Measurements from ENCODE around the gene TCL1A. TPM values are rescaled to one million over a fixed set of nuclear protein-coding genes. Genes with fewer than 3 reads are reported as not detected.

Gene TCL1A
- total and polyA plus RNA-seq, 9 of the 15 experiments (the other 6 are each of a cell fraction or from before 2014, with no cell fraction given): 0.10 to 0.11 TPM; not detected in 7

- no peak for TF ChIP-seq GATAD2B (IDR thresholded peaks at IDR 0.05; ENCODE audit: borderline replicate concordance)
- no peak for TF ChIP-seq MXD1 (CRISPR knock-in tag; IDR thresholded peaks at IDR 0.05; ENCODE audit: borderline replicate concordance, poor library complexity, severe bottlenecking)
- no peak for TF ChIP-seq POLR3G (IDR thresholded peaks at IDR 0.05; ENCODE audit: extremely low read depth, insufficient read length, insufficient replicate concordance)
- TF ChIP-seq POLR2B (IDR thresholded peaks at IDR 0.05; ENCODE audit: low read depth, partially characterized antibody): no peak
- no peak for TF ChIP-seq GABPB2 (CRISPR knock-in tag; conservative IDR thresholded peaks at IDR 0.05)
- TF ChIP-seq TARDBP (IDR thresholded peaks at IDR 0.05): no peak
- no peak for TF ChIP-seq ARID3A (IDR thresholded peaks at IDR 0.05; ENCODE audit: borderline replicate concordance, low read depth, low read length)
- TF ChIP-seq RAD21 (CRISPR knock-in tag; conservative IDR thresholded peaks at IDR 0.05 in 1 of 2, IDR thresholded peaks at IDR 0.05 in 1 of 2): no peak
These were observed 13.5 kb downstream of the TCL1A start (continued) for GRCh38 chr14:95700221-95700976.
